GM23338 (cell line): ENCODE results near the gene FMO3. TPM values are rescaled to one million over a fixed set of nuclear protein-coding genes. Genes with fewer than 3 reads are reported as not detected.

Source experiments
- ATAC-seq: fragments of 200-7000 bp; cut with Tn5 transposase; 3 replicates; pipeline ENCODE4 v1.9.1; 2020
- DNase-seq: peaks from one replicate; pipeline ENCODE4 v3.0.0-alpha.2; 2015; ENCODE audit warnings: low spot score
- H2AFZ ChIP-seq: fragments of 200-600 bp; sonication (generic); 2 replicates; pipeline ENCODE4 v1.8.0; 2016; ENCODE audit warnings: antibody characterized with exemption, mild to moderate bottlenecking, moderate library complexity
- H3F3A ChIP-seq: fragments of 200-600 bp; sonication (generic); replicated peaks from 2 replicates; pipeline ENCODE4 v1.8.0; 2017; ENCODE audit warnings: antibody characterized with exemption, mixed run types, low read depth
- H3K27ac ChIP-seq: fragments of 200-600 bp; sonication (generic); 2 replicates; pipeline ENCODE4 v1.6.1; 2016; ENCODE audit warnings: low read depth
- H3K27me3 ChIP-seq: fragments of 200-600 bp; sonication (generic); 2 replicates; pipeline ENCODE4 v1.8.0; 2016; ENCODE audit warnings: mild to moderate bottlenecking, mixed run types, moderate library complexity; ENCODE audit not compliant: insufficient read depth
- H3K36me3 ChIP-seq: fragments of 200-600 bp; sonication (generic); 2 replicates; pipeline ENCODE4 v1.8.0; 2016; ENCODE audit warnings: mild to moderate bottlenecking; ENCODE audit not compliant: insufficient read depth
- H3K4me1 ChIP-seq: fragments of 200-600 bp; sonication (generic); 2 replicates; pipeline ENCODE4 v1.8.0; 2016; ENCODE audit warnings: mild to moderate bottlenecking, moderate library complexity; ENCODE audit not compliant: insufficient read depth
- H3K4me2 ChIP-seq: fragments of 200-600 bp; sonication (generic); 2 replicates; pipeline ENCODE4 v1.7.1; 2017; ENCODE audit warnings: mixed run types
- H3K4me3 ChIP-seq: fragments of 200-600 bp; sonication (generic); 2 replicates; pipeline ENCODE4 v1.6.1; 2016; ENCODE audit warnings: mixed run types
- H3K79me2 ChIP-seq: fragments of 200-600 bp; sonication (generic); replicated peaks from 2 replicates; pipeline ENCODE4 v1.8.0; 2017; ENCODE audit warnings: mild to moderate bottlenecking; ENCODE audit not compliant: insufficient read depth
- H3K9me2 ChIP-seq: fragments of 200-600 bp; sonication (generic); 2 replicates; pipeline ENCODE4 v1.8.0; 2017; ENCODE audit not compliant: insufficient read depth
- H4K20me1 ChIP-seq: fragments of 200-600 bp; sonication (generic); replicated peaks from 2 replicates; pipeline ENCODE4 v1.8.0; 2017; ENCODE audit warnings: mild to moderate bottlenecking; ENCODE audit not compliant: insufficient read depth
- H3K27ac Mint-ChIP-seq: 2 replicates; pipeline ENCODE4 v1.8.0; 2020; ENCODE audit warnings: inconsistent platforms, mild to moderate bottlenecking, moderate library complexity, mixed read lengths
- H3K27me3 Mint-ChIP-seq: 3 replicates; pipeline ENCODE4 v1.8.0; 2022; ENCODE audit warnings: low read depth, mild to moderate bottlenecking, moderate library complexity, mixed read lengths, inconsistent platforms; ENCODE audit not compliant: insufficient read depth, poor library complexity
- H3K36me3 Mint-ChIP-seq: 3 replicates; pipeline ENCODE4 v1.8.0; 2021; ENCODE audit warnings: low read depth, mild to moderate bottlenecking, inconsistent platforms, moderate library complexity, mixed read lengths
- H3K4me1 Mint-ChIP-seq: 3 replicates; pipeline ENCODE4 v1.8.0; 2020; ENCODE audit warnings: mild to moderate bottlenecking, inconsistent platforms, mixed read lengths
- H3K4me3 Mint-ChIP-seq: 3 replicates; pipeline ENCODE4 v1.8.0; 2021; ENCODE audit warnings: moderate library complexity, mild to moderate bottlenecking, inconsistent platforms, mixed read lengths
- H3K9me3 Mint-ChIP-seq: 3 replicates; pipeline ENCODE4 v1.8.0; 2020; ENCODE audit warnings: moderate library complexity, mild to moderate bottlenecking, inconsistent platforms, mixed read lengths
- CREB1 ChIP-seq: fragments of 250-450 bp; sonication (Bioruptor Pico); IDR thresholded peaks from 2 replicates; pipeline ENCODE4 v1.5.0; 2020; ENCODE audit warnings: low read depth, mild to moderate bottlenecking, moderate library complexity
- EZH2 ChIP-seq: fragments of 200-600 bp; sonication (generic); IDR thresholded peaks from one replicate; pipeline ENCODE4 v1.8.0; 2017; ENCODE audit warnings: antibody characterized with exemption, mild to moderate bottlenecking, low read depth; ENCODE audit not compliant: unreplicated experiment
- EZH2phosphoT487 ChIP-seq: fragments of 200-600 bp; sonication (generic); IDR thresholded peaks from one replicate; pipeline ENCODE4 v1.8.1; 2018; ENCODE audit warnings: antibody characterized with exemption; ENCODE audit not compliant: unreplicated experiment
- JUNB ChIP-seq: IDR thresholded peaks from one replicate; pipeline ENCODE4 v1.6.1; 2016; ENCODE audit warnings: antibody characterized with exemption; ENCODE audit not compliant: unreplicated experiment
- NANOG ChIP-seq: IDR thresholded peaks from 2 replicates; pipeline ENCODE4 v1.6.1; 2016; ENCODE audit warnings: antibody characterized with exemption, borderline replicate concordance
- POLR2AphosphoS5 ChIP-seq: IDR thresholded peaks from 2 replicates; pipeline ENCODE4 v1.6.1; 2016; ENCODE audit warnings: antibody characterized with exemption, low read depth
- STAT1 ChIP-seq: IDR thresholded peaks from one replicate; pipeline ENCODE4 v1.6.1; 2016; ENCODE audit warnings: antibody characterized with exemption; ENCODE audit not compliant: unreplicated experiment
- ZNF114 ChIP-seq: fragments of 250-450 bp; sonication (Bioruptor Pico); IDR thresholded peaks from 2 replicates; pipeline ENCODE4 v1.5.0; 2020; ENCODE audit warnings: mild to moderate bottlenecking, moderate library complexity
- ZNF331 ChIP-seq: fragments of 250-450 bp; sonication (Bioruptor Pico); IDR thresholded peaks from 2 replicates; pipeline ENCODE4 v1.5.0; 2020; ENCODE audit warnings: low read depth, mild to moderate bottlenecking, moderate library complexity
- long read RNA-seq: library from polyadenylated mRNA; unstranded; transcript quantifications from one replicate; pipeline ENCODE4 v2.0.0, GENCODE V29; 2020; ENCODE audit not compliant: unreplicated experiment
- polyA plus RNA-seq: library from polyadenylated mRNA; unstranded; fragments of >200 nt; fragmentation: Nextera tagmentation; extraction: Ambion mirVana; gene quantifications from 2 replicates; pipeline ENCODE4 v1.2.1, GENCODE V29; 2016
- total RNA-seq: library from RNA; depleted of rRNA; stranded (reverse); fragments of >200 nt; shearing (Covaris generic); gene quantifications from 2 replicates; pipeline ENCODE4 v1.2.3, GENCODE V29; 2014; rRNA removed
- TF ChIP-seq, protein P1 (sequence below): IDR thresholded peaks from one replicate; pipeline ENCODE4 v1.6.1; 2018; ENCODE audit warnings: antibody characterized with exemption; ENCODE audit not compliant: unreplicated experiment
- TF ChIP-seq, protein P2 (sequence below), 2 experiments: fragments of 200-600 bp in 1 of 2; sonication (generic) in 1 of 2; conservative IDR thresholded peaks; 2 replicates each; pipeline versions ENCODE4 v1.5.1 to v1.6.1; 2016 to 2017; ENCODE audit warnings: antibody characterized with exemption in 2 of 2, low read depth in 2 of 2, mild to moderate bottlenecking in 2 of 2, moderate library complexity in 1 of 2
- TF ChIP-seq, protein P3 (sequence below): fragments of 250-450 bp; sonication (Bioruptor Pico); IDR thresholded peaks from 2 replicates; pipeline ENCODE4 v1.5.0; 2020; ENCODE audit warnings: mild to moderate bottlenecking, moderate library complexity
- TF ChIP-seq, protein P4 (sequence below): IDR thresholded peaks from 2 replicates; pipeline ENCODE4 v1.6.1; 2016; ENCODE audit warnings: antibody characterized with exemption

Gene FMO3
- not detected in 2 replicates for total RNA-seq
- polyA plus RNA-seq: 0.26 TPM in 1 of 2 replicates, not detected in the other
- long read RNA-seq: 0 reads

DNA sequence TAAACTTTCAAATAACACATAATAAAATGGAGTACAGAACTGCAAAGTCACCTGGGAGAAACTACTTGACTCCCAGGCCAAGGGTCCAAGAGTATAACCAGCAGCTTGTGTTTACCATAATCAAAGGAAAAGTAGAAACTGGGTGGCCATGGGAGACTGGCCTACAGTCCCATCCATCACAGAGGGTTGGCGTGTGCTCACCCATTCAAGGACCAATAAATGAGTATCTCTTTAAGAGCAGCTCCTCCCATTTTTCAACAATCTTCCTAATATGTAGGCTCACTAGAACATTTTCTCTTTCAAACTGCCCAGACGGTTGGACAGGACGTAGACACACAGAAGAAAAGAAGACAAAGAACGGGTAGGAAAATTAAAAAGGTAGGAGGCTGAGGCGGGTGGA, at the start of gene FMO3:
Gene FMO3 (plus strand): TSS at position 302 of the 400 bp plus-strand sequence. CDS start 1,754 bp downstream, outside the sequence.
- no peak within 1 kb of the TSS for H3K27ac ChIP-seq
- Mint-ChIP-seq H3K27ac (no peak within 1 kb of the TSS), H3K9me3 (no peaks in the 10 kb centered on the region), H3K36me3 (no peaks in the 10 kb centered on the region), H3K4me1 (no peaks in the 10 kb centered on the region), H3K4me3 (no peak within 1 kb of the TSS), H3K27me3 (peaks cover 4% of the 10 kb centered on the region)
- H3F3A ChIP-seq: no peaks in the 10 kb centered on the region
- DNase-seq (no peak), ATAC-seq (no peak)
- H3K27me3 ChIP-seq: no peaks in the 10 kb centered on the region
- H3K4me2 ChIP-seq: no peak within 1 kb of the TSS
- TF ChIP-seq ZNF114 (CRISPR knock-in tag) (no peak), STAT1 (no peak), NANOG (no peak), JUNB (no peak), CREB1 (no peak), ZNF331 (CRISPR knock-in tag) (no peak), EZH2 (no peak), EZH2phosphoT487 (no peak), POLR2AphosphoS5 (no peak)
- TF ChIP-seq, protein P1, sequence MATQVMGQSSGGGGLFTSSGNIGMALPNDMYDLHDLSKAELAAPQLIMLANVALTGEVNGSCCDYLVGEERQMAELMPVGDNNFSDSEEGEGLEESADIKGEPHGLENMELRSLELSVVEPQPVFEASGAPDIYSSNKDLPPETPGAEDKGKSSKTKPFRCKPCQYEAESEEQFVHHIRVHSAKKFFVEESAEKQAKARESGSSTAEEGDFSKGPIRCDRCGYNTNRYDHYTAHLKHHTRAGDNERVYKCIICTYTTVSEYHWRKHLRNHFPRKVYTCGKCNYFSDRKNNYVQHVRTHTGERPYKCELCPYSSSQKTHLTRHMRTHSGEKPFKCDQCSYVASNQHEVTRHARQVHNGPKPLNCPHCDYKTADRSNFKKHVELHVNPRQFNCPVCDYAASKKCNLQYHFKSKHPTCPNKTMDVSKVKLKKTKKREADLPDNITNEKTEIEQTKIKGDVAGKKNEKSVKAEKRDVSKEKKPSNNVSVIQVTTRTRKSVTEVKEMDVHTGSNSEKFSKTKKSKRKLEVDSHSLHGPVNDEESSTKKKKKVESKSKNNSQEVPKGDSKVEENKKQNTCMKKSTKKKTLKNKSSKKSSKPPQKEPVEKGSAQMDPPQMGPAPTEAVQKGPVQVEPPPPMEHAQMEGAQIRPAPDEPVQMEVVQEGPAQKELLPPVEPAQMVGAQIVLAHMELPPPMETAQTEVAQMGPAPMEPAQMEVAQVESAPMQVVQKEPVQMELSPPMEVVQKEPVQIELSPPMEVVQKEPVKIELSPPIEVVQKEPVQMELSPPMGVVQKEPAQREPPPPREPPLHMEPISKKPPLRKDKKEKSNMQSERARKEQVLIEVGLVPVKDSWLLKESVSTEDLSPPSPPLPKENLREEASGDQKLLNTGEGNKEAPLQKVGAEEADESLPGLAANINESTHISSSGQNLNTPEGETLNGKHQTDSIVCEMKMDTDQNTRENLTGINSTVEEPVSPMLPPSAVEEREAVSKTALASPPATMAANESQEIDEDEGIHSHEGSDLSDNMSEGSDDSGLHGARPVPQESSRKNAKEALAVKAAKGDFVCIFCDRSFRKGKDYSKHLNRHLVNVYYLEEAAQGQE: no peak
- TF ChIP-seq, protein P2, sequence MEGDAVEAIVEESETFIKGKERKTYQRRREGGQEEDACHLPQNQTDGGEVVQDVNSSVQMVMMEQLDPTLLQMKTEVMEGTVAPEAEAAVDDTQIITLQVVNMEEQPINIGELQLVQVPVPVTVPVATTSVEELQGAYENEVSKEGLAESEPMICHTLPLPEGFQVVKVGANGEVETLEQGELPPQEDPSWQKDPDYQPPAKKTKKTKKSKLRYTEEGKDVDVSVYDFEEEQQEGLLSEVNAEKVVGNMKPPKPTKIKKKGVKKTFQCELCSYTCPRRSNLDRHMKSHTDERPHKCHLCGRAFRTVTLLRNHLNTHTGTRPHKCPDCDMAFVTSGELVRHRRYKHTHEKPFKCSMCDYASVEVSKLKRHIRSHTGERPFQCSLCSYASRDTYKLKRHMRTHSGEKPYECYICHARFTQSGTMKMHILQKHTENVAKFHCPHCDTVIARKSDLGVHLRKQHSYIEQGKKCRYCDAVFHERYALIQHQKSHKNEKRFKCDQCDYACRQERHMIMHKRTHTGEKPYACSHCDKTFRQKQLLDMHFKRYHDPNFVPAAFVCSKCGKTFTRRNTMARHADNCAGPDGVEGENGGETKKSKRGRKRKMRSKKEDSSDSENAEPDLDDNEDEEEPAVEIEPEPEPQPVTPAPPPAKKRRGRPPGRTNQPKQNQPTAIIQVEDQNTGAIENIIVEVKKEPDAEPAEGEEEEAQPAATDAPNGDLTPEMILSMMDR (conservative IDR thresholded peaks at IDR 0.05; ENCODE audit: low read depth in 2 of 2): no peak
- TF ChIP-seq, protein P3, sequence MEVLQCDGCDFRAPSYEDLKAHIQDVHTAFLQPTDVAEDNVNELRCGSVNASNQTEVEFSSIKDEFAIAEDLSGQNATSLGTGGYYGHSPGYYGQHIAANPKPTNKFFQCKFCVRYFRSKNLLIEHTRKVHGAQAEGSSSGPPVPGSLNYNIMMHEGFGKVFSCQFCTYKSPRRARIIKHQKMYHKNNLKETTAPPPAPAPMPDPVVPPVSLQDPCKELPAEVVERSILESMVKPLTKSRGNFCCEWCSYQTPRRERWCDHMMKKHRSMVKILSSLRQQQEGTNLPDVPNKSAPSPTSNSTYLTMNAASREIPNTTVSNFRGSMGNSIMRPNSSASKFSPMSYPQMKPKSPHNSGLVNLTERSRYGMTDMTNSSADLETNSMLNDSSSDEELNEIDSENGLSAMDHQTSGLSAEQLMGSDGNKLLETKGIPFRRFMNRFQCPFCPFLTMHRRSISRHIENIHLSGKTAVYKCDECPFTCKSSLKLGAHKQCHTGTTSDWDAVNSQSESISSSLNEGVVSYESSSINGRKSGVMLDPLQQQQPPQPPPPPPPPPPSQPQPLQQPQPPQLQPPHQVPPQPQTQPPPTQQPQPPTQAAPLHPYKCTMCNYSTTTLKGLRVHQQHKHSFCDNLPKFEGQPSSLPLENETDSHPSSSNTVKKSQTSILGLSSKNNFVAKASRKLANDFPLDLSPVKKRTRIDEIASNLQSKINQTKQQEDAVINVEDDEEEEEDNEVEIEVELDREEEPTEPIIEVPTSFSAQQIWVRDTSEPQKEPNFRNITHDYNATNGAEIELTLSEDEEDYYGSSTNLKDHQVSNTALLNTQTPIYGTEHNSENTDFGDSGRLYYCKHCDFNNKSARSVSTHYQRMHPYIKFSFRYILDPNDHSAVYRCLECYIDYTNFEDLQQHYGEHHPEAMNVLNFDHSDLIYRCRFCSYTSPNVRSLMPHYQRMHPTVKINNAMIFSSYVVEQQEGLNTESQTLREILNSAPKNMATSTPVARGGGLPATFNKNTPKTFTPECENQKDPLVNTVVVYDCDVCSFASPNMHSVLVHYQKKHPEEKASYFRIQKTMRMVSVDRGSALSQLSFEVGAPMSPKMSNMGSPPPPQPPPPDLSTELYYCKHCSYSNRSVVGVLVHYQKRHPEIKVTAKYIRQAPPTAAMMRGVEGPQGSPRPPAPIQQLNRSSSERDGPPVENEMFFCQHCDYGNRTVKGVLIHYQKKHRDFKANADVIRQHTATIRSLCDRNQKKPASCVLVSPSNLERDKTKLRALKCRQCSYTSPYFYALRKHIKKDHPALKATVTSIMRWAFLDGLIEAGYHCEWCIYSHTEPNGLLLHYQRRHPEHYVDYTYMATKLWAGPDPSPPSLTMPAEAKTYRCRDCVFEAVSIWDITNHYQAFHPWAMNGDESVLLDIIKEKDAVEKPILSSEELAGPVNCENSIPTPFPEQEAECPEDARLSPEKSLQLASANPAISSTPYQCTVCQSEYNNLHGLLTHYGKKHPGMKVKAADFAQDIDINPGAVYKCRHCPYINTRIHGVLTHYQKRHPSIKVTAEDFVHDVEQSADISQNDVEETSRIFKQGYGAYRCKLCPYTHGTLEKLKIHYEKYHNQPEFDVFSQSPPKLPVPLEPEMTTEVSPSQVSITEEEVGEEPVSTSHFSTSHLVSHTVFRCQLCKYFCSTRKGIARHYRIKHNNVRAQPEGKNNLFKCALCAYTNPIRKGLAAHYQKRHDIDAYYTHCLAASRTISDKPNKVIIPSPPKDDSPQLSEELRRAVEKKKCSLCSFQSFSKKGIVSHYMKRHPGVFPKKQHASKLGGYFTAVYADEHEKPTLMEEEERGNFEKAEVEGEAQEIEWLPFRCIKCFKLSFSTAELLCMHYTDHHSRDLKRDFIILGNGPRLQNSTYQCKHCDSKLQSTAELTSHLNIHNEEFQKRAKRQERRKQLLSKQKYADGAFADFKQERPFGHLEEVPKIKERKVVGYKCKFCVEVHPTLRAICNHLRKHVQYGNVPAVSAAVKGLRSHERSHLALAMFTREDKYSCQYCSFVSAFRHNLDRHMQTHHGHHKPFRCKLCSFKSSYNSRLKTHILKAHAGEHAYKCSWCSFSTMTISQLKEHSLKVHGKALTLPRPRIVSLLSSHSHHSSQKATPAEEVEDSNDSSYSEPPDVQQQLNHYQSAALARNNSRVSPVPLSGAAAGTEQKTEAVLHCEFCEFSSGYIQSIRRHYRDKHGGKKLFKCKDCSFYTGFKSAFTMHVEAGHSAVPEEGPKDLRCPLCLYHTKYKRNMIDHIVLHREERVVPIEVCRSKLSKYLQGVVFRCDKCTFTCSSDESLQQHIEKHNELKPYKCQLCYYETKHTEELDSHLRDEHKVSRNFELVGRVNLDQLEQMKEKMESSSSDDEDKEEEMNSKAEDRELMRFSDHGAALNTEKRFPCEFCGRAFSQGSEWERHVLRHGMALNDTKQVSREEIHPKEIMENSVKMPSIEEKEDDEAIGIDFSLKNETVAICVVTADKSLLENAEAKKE: no peak
- TF ChIP-seq, protein P4, sequence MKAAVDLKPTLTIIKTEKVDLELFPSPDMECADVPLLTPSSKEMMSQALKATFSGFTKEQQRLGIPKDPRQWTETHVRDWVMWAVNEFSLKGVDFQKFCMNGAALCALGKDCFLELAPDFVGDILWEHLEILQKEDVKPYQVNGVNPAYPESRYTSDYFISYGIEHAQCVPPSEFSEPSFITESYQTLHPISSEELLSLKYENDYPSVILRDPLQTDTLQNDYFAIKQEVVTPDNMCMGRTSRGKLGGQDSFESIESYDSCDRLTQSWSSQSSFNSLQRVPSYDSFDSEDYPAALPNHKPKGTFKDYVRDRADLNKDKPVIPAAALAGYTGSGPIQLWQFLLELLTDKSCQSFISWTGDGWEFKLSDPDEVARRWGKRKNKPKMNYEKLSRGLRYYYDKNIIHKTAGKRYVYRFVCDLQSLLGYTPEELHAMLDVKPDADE: no peak
- H3K4me1 ChIP-seq: no peaks in the 10 kb centered on the region
- H4K20me1 ChIP-seq: no peaks in the 10 kb centered on the region
- H3K79me2 ChIP-seq: no peaks in the 10 kb centered on the region
- no peak within 1 kb of the TSS for H2AFZ ChIP-seq
- H3K36me3 ChIP-seq: no peaks in the 10 kb centered on the region
- no peaks in the 10 kb centered on the region for H3K9me2 ChIP-seq
- no peak within 1 kb of the TSS for H3K4me3 ChIP-seq
